Gastroesophageal sphincter (tissue), 3 donors: Measurements from ENCODE around the gene FAM168B.

ENCODE experiments used
- CTCF ChIP-seq, 4 experiments: fragments of 200-600 bp in 2 of 4; fragments of 450-650 bp in 2 of 4; sonication (generic) in 1 of 4; IDR thresholded peaks; one replicate each; pipeline ENCODE4 v1.5.1; 2017 to 2019; ENCODE audit warnings: antibody characterized with exemption in 4 of 4, mild to moderate bottlenecking in 2 of 4, moderate library complexity in 2 of 4
- POLR2AphosphoS5 ChIP-seq: sonication (generic); formaldehyde crosslinking; IDR thresholded peaks from one replicate; pipeline ENCODE4 v1.6.1; 2017; ENCODE audit warnings: antibody characterized with exemption

- no peak for TF ChIP-seq POLR2AphosphoS5
- TF ChIP-seq CTCF (IDR thresholded peaks at IDR 0.05) = no peak
These were observed 63.4 kb downstream of the FAM168B start for GRCh38 chr2:131029812-131030211.
